HepG2 (cell line): ENCODE data around the gene CPVL. TPM values are rescaled to one million over a fixed set of nuclear protein-coding genes. Genes with fewer than 3 reads are reported as not detected.

Experiments used
- CCAR2 ChIP-seq: fragments of 200-400 bp; formaldehyde crosslinking; optimal IDR thresholded peaks from 2 replicates; pipeline ENCODE3; 2018; ENCODE audit warnings: low read depth, mild to moderate bottlenecking, low read length, moderate library complexity
- FIP1L1 ChIP-seq: fragments of 200-400 bp; formaldehyde crosslinking; IDR thresholded peaks from 2 replicates; pipeline ENCODE4 v1.6.1; 2018; ENCODE audit warnings: low read depth, mild to moderate bottlenecking, low read length, moderate library complexity, borderline replicate concordance; ENCODE audit not compliant: insufficient read depth
- HMG20A ChIP-seq: IDR thresholded peaks from 2 replicates; pipeline ENCODE4 v1.6.1; 2016; ENCODE audit warnings: borderline replicate concordance
- HNF4G ChIP-seq, 2 experiments: sonication (generic) in 1 of 2; formaldehyde crosslinking in 1 of 2; IDR thresholded peaks; 2 replicates each; pipeline versions ENCODE4 v1.4.0 to v1.6.1; 2011 to 2020; ENCODE audit warnings: borderline replicate concordance in 2 of 2, low read depth in 2 of 2, mild to moderate bottlenecking in 2 of 2, low read length in 1 of 2, missing genetic modification reagents in 1 of 2, moderate library complexity in 1 of 2
- KDM5B ChIP-seq: sonication (generic); formaldehyde crosslinking; IDR thresholded peaks from 2 replicates; pipeline ENCODE4 v1.4.0; 2020; ENCODE audit warnings: missing genetic modification reagents, mild to moderate bottlenecking, borderline replicate concordance
- MAFK ChIP-seq, 2 experiments: IDR thresholded peaks in 1 of 2; conservative IDR thresholded peaks in 1 of 2; 2 replicates each; pipeline ENCODE4 v1.6.1; 2011; ENCODE audit warnings: improper control_type of control experiment in 2 of 2, low read length in 2 of 2
- MBD4 ChIP-seq: IDR thresholded peaks from 2 replicates; pipeline ENCODE4 v1.6.1; 2012; ENCODE audit warnings: low read length, inconsistent platforms, borderline replicate concordance
- PITX1 ChIP-seq: sonication (generic); formaldehyde crosslinking; IDR thresholded peaks from 2 replicates; pipeline ENCODE4 v1.5.1; 2020; ENCODE audit warnings: mild to moderate bottlenecking, missing genetic modification reagents
- RFX1 ChIP-seq: fragments of 450-650 bp; IDR thresholded peaks from 2 replicates; pipeline ENCODE4 v1.6.1; 2017
- SALL1 ChIP-seq: sonication (generic); formaldehyde crosslinking; IDR thresholded peaks from 2 replicates; pipeline ENCODE4 v1.8.0; 2022; ENCODE audit warnings: mild to moderate bottlenecking, missing genetic modification reagents
- ZFP41 ChIP-seq: sonication (generic); formaldehyde crosslinking; IDR thresholded peaks from 2 replicates; pipeline ENCODE4 v1.4.0; 2020; ENCODE audit warnings: mild to moderate bottlenecking, missing genetic modification reagents, borderline replicate concordance
- ZNF20 ChIP-seq: sonication (generic); formaldehyde crosslinking; IDR thresholded peaks from 2 replicates; pipeline ENCODE4 v1.4.0; 2020; ENCODE audit warnings: mild to moderate bottlenecking, moderate library complexity, missing genetic modification reagents
- ZNF282 ChIP-seq: fragments of 450-650 bp; IDR thresholded peaks from 2 replicates; pipeline ENCODE4 v1.6.1; 2018; ENCODE audit not compliant: partially characterized antibody
- ZNF431 ChIP-seq: sonication (generic); formaldehyde crosslinking; IDR thresholded peaks from 2 replicates; pipeline ENCODE4 v1.9.0; 2022; ENCODE audit warnings: missing genetic modification reagents, low read depth, mild to moderate bottlenecking, borderline replicate concordance
- ZNF547 ChIP-seq: sonication (generic); formaldehyde crosslinking; IDR thresholded peaks from 2 replicates; pipeline ENCODE4 v1.5.1; 2020; ENCODE audit warnings: mild to moderate bottlenecking, missing genetic modification reagents
- ZNF709 ChIP-seq: sonication (generic); formaldehyde crosslinking; IDR thresholded peaks from 2 replicates; pipeline ENCODE4 v1.5.0; 2020; ENCODE audit warnings: mild to moderate bottlenecking, missing genetic modification reagents
- polyA plus RNA-seq, 8 experiments: library from polyadenylated mRNA; depleted of rRNA in 3 of 8; stranded (reverse) in 7 of 8; unstranded in 1 of 8; fragments of >200 nt; fragmentation: Illumina TruSeq in 4 of 8; extraction: Trizol in 4 of 8; gene quantifications; 2 replicates each; pipeline versions ENCODE4 v1.2.1 to v1.2.3, GENCODE V29; 2011 to 2016; ENCODE audit warnings: low read depth in 4 of 8, missing spikeins in 1 of 8, mixed read lengths in 1 of 8; ENCODE audit not compliant: insufficient read depth in 1 of 8
- total RNA-seq, 5 experiments: library from RNA; depleted of rRNA; stranded (reverse); fragments of >200 nt; fragmentation: Illumina TruSeq; extraction: Trizol; gene quantifications; 2 replicates each; pipeline ENCODE4 v1.2.3, GENCODE V29; 2016; ENCODE audit warnings: low read depth in 1 of 5
- TF ChIP-seq, protein P1 (sequence below): sonication (generic); formaldehyde crosslinking; IDR thresholded peaks from 2 replicates; pipeline ENCODE4 v1.5.1; 2020; ENCODE audit warnings: mild to moderate bottlenecking, missing genetic modification reagents
- TF ChIP-seq, protein P2 (sequence below): sonication (generic); formaldehyde crosslinking; IDR thresholded peaks from 2 replicates; pipeline ENCODE4 v1.5.0; 2020; ENCODE audit warnings: mild to moderate bottlenecking, missing genetic modification reagents

The CPVL gene
- total and polyA plus RNA-seq, 2 of the 13 experiments (the other 11 are each of a cell fraction or from before 2014, with no cell fraction given) = 59.2 to 294 TPM

DNA sequence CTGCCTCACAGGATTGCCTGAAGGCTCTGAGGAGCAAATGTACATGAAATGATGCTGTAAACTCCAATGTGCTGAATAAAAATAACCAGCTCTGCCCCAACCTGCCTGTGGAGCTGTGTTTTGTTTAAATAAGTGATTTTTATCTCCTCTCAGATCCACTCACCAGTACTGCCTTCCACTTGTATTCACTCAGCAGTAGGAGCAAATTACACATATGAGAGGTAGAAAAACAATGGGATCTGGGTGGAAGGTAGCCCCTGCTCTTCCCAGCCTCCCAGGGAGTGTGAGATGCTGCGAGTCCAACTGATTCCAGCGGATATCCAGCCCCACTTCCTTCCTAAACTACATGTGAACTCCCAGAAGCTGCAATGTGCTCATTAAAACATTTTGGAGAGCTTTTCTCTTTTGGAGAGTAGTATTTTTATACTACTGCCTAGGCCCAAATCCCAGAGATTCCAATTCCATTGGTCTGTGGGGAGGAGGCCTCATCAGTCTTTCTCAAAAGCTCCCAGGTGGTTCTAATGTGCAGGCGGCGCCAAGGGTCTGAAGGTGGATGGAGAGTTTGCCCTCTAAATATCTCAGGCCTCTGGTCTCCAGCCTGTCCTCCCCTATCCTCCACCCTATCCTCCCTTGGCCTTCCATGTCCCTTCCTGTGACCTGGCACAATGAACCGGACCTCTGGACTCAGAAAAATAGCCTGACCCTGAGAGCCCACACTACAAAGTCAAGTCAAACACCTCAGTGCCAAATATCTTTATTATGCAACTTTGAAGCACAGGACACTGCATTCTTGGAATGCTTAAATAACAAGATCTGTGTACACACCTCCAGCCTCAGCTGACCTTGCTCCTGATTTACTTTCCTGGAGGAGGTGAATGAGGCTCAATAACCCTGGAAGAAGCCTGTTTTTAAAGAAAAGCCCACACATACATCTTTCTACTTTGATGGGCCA is 46.2 kb downstream of the CPVL start (continued):
- TF ChIP-seq HMG20A (CRISPR knock-in tag) (peak; percentile 94), RFX1 (no peak), ZNF431 (CRISPR knock-in tag) (no peak), KDM5B (CRISPR knock-in tag) (no peak), HNF4G (IDR thresholded peaks at IDR 0.05; ENCODE audit: borderline replicate concordance, low read depth, low read length) (peak; percentile 96), HNF4G (CRISPR knock-in tag; IDR thresholded peaks at IDR 0.05; ENCODE audit: borderline replicate concordance, low read depth) (peak; percentile 89; the same call in 1 of the 2 replicates), ZNF20 (no peak), ZFP41 (CRISPR knock-in tag) (no peak), PITX1 (CRISPR knock-in tag) (peak; percentile 85), SALL1 (peak; percentile 96), ZNF709 (CRISPR knock-in tag) (no peak), ZNF282 (no peak), FIP1L1 (no peak), ZNF547 (no peak), MAFK (conservative IDR thresholded peaks at IDR 0.05 in 1 of 2, IDR thresholded peaks at IDR 0.05 in 1 of 2; ENCODE audit: low read length in 2 of 2) (no peak), CCAR2 (no peak), MBD4 (no peak)
- TF ChIP-seq, protein P1, sequence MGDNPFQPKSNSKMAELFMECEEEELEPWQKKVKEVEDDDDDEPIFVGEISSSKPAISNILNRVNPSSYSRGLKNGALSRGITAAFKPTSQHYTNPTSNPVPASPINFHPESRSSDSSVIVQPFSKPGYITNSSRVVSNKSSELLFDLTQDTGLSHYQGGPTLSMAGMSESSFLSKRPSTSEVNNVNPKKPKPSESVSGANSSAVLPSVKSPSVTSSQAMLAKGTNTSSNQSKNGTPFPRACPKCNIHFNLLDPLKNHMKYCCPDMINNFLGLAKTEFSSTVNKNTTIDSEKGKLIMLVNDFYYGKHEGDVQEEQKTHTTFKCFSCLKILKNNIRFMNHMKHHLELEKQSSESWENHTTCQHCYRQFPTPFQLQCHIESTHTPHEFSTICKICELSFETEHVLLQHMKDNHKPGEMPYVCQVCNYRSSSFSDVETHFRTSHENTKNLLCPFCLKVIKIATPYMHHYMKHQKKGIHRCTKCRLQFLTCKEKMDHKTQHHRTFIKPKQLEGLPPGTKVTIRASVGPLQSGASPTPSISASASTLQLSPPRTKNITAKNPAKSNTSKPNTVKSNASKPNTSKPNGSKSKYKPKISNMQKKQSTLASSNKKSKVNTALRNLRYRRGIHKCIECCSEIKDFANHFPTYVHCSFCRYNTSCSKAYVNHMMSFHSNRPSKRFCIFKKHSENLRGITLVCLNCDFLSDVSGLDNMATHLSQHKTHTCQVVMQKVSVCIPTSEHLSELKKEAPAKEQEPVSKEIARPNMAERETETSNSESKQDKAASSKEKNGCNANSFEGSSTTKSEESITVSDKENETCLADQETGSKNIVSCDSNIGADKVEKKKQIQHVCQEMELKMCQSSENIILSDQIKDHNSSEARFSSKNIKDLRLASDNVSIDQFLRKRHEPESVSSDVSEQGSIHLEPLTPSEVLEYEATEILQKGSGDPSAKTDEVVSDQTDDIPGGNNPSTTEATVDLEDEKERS (CRISPR knock-in tag) = no peak
- TF ChIP-seq, protein P2, sequence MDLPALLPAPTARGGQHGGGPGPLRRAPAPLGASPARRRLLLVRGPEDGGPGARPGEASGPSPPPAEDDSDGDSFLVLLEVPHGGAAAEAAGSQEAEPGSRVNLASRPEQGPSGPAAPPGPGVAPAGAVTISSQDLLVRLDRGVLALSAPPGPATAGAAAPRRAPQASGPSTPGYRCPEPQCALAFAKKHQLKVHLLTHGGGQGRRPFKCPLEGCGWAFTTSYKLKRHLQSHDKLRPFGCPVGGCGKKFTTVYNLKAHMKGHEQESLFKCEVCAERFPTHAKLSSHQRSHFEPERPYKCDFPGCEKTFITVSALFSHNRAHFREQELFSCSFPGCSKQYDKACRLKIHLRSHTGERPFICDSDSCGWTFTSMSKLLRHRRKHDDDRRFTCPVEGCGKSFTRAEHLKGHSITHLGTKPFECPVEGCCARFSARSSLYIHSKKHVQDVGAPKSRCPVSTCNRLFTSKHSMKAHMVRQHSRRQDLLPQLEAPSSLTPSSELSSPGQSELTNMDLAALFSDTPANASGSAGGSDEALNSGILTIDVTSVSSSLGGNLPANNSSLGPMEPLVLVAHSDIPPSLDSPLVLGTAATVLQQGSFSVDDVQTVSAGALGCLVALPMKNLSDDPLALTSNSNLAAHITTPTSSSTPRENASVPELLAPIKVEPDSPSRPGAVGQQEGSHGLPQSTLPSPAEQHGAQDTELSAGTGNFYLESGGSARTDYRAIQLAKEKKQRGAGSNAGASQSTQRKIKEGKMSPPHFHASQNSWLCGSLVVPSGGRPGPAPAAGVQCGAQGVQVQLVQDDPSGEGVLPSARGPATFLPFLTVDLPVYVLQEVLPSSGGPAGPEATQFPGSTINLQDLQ (CRISPR knock-in tag) = no peak
